Lower leg skin (tissue), 4 donors: Measurements from ENCODE around the gene OPN3. TPM values are rescaled to one million over a fixed set of nuclear protein-coding genes. Genes with fewer than 3 reads are reported as not detected.
"Not testable (repeated sequence)": the region's sequence is repeated elsewhere in the genome, so short reads cannot be mapped to it uniquely, and the experiment has no call there.

Experiments
- DNase-seq, 2 donors: peaks; one replicate each; pipeline ENCODE4 v3.0.0-alpha.2; 2019; ENCODE audit warnings: low spot score in 2 of 2
- H3K4me3 ChIP-seq: fragments of 200-600 bp; sonication (generic); 2 replicates; pipeline ENCODE4 v1.5.1; 2017; ENCODE audit warnings: mild to moderate bottlenecking, low read depth; ENCODE audit not compliant: poor library complexity, severe bottlenecking
- CTCF ChIP-seq, 3 donors: fragments of 450-650 bp; IDR thresholded peaks; one replicate each; pipeline ENCODE4 v1.5.1; 2016; ENCODE audit warnings: antibody characterized with exemption in 3 of 3, mild to moderate bottlenecking in 3 of 3, moderate library complexity in 2 of 3
- POLR2A ChIP-seq, 2 donors: fragments of 450-650 bp; IDR thresholded peaks; one replicate each; pipeline ENCODE4 v1.6.1; 2016 to 2017; ENCODE audit warnings: antibody characterized with exemption in 2 of 2, mild to moderate bottlenecking in 1 of 2, moderate library complexity in 1 of 2
- WGBS, 2 donors: methylation state at CpG; one replicate each; pipeline ENCODE4 v1.1.5; 2018; 5-methylcytosine and 5-hydroxymethylcytosine counted together
- intact Hi-C: fragments of 100-400 bp; cut with DNase I; formaldehyde crosslinking; loops from one replicate; pipeline ENCODE4 v1.15.0; 2023; ENCODE audit warnings: low total_unique reads
- total RNA-seq, 4 donors: library from RNA; depleted of rRNA; stranded (reverse); fragments of >200 nt; gene quantifications; one replicate each; pipeline ENCODE4 v1.1.0, GENCODE V29; 2016

The OPN3 gene
- total RNA-seq, 4 donors from 2014 or later = 22.2 to 34.6 (median 32.1) TPM

GRCh38 chr1:241666419-241666818 is 26.2 kb upstream of the OPN3 start:
- no peak for TF ChIP-seq POLR2A (IDR thresholded peaks at IDR 0.05)
- intact Hi-C loops = no loop called here
- no peak overlapping the region for H3K4me3 ChIP-seq
- WGBS, 2 donors = 85 to 88% methylated on average over 3 of the region's 3 CpGs
- DNase-seq = no peak

- 73 to 76% methylated on average over 5 of the region's 5 CpGs for WGBS, 2 donors
- no peak for DNase-seq
- H3K4me3 ChIP-seq = no peak overlapping the region
- TF ChIP-seq POLR2A (IDR thresholded peaks at IDR 0.05) = no peak
- TF ChIP-seq CTCF (IDR thresholded peaks at IDR 0.05) = no peak
- intact Hi-C loops = no loop called here
These were observed 20.3 kb upstream of the OPN3 start for GRCh38 chr1:241660424-241660972.

GRCh38 chr1:241659016-241659415 is 18.8 kb upstream of the OPN3 start:
- H3K4me3 ChIP-seq, intact Hi-C loops, DNase-seq: not testable (repeated sequence)
- 80 to 88% methylated on average over 2 of the region's 2 CpGs for WGBS, 2 donors

GRCh38 chr1:241658081-241658793 is 18.1 kb upstream of the OPN3 start:
- intact Hi-C loops = no loop called here
- no peak for TF ChIP-seq POLR2A (IDR thresholded peaks at IDR 0.05)
- TF ChIP-seq CTCF (IDR thresholded peaks at IDR 0.05) = no peak
- DNase-seq = no peak
- WGBS, 2 donors = 88 to 94% methylated on average over 3 of the region's 3 CpGs
- no peak overlapping the region for H3K4me3 ChIP-seq

GRCh38 chr1:241654641-241655040 is 14.5 kb upstream of the OPN3 start:
- DNase-seq = no peak
- intact Hi-C loops = no loop called here
- H3K4me3 ChIP-seq = no peak overlapping the region
- TF ChIP-seq POLR2A (IDR thresholded peaks at IDR 0.05) (no peak), CTCF (IDR thresholded peaks at IDR 0.05) (no peak)
- WGBS, 2 donors = 91 to 95% methylated on average over 1 of the region's 1 CpG

- no peak for TF ChIP-seq POLR2A (IDR thresholded peaks at IDR 0.05)
- TF ChIP-seq CTCF (IDR thresholded peaks at IDR 0.05) = no peak
- H3K4me3 ChIP-seq = no peak overlapping the region
- intact Hi-C loops = no loop called here
- WGBS, 2 donors = 50 to 59% methylated on average over 1 of the region's 1 CpG
- no peak for DNase-seq
These were observed 13.8 kb upstream of the OPN3 start for GRCh38 chr1:241654019-241654418.

GRCh38 chr1:241652012-241652411 is 11.8 kb upstream of the OPN3 start, which contains the start of gene WDR64:
TSS of gene WDR64 (plus strand) at chr1:241652281. CDS start at chr1:241652485, 204 bp downstream.
- 87 to 89% methylated on average over 4 of the region's 4 CpGs for WGBS, 2 donors
- intact Hi-C loops = no loop called here
- DNase-seq = no peak
- no peak within 1 kb of the TSS for H3K4me3 ChIP-seq
- TF ChIP-seq POLR2A (IDR thresholded peaks at IDR 0.05) = no peak
- TF ChIP-seq CTCF (IDR thresholded peaks at IDR 0.05) = no peak
